ENCODE results near the gene ZNF296.

GRCh38 chr19:45041125-45041524 lies 35.2 kb downstream of the ZNF296 start:
- TF ChIP-seq EZH2phosphoT487 (IDR thresholded peaks at IDR 0.05; ENCODE audit: low read length) (no peak), EZH2 (optimal IDR thresholded peaks at IDR 0.05; ENCODE audit: low read depth, low read length) (no peak), CTCF (IDR thresholded peaks at IDR 0.05; ENCODE audit: low read length) (no peak)

Data from MM.1S (cell line).